HepG2 (cell line): ENCODE results near the gene DHFR2. TPM values are rescaled to one million over a fixed set of nuclear protein-coding genes. Genes with fewer than 3 reads are reported as not detected.

ENCODE experiments used
- CHD2 ChIP-seq: IDR thresholded peaks from 2 replicates; pipeline ENCODE4 v1.6.1; 2011; ENCODE audit warnings: low read depth, low read length, improper control_type of control experiment
- KAT8 ChIP-seq: IDR thresholded peaks from 2 replicates; pipeline ENCODE4 v1.6.1; 2016; ENCODE audit warnings: missing genetic modification reagents, missing compliant biosample characterization
- MAZ ChIP-seq, 2 experiments: sonication (generic) in 1 of 2; formaldehyde crosslinking in 1 of 2; IDR thresholded peaks; 2 replicates each; pipeline versions ENCODE4 v1.5.0 to v1.6.1; 2012 to 2020; ENCODE audit warnings: low read depth in 2 of 2, mild to moderate bottlenecking in 2 of 2, borderline replicate concordance in 1 of 2, improper control_type of control experiment in 1 of 2, low read length in 1 of 2, missing genetic modification reagents in 1 of 2, moderate library complexity in 1 of 2
- NCOA2 ChIP-seq: sonication (generic); formaldehyde crosslinking; IDR thresholded peaks from 2 replicates; pipeline ENCODE4 v1.8.0; 2022; ENCODE audit warnings: inconsistent platforms
- PAX8 ChIP-seq: sonication (generic); formaldehyde crosslinking; IDR thresholded peaks from 2 replicates; pipeline ENCODE4 v1.8.0; 2022; ENCODE audit warnings: mild to moderate bottlenecking, missing genetic modification reagents, borderline replicate concordance
- ZNF343 ChIP-seq: sonication (generic); formaldehyde crosslinking; IDR thresholded peaks from 2 replicates; pipeline ENCODE4 v1.4.0; 2020; ENCODE audit warnings: mild to moderate bottlenecking, missing genetic modification reagents
- polyA plus RNA-seq, 8 experiments: library from polyadenylated mRNA; depleted of rRNA in 3 of 8; stranded (reverse) in 7 of 8; unstranded in 1 of 8; fragments of >200 nt; fragmentation: Illumina TruSeq in 4 of 8; extraction: Trizol in 4 of 8; gene quantifications; 2 replicates each; pipeline versions ENCODE4 v1.2.1 to v1.2.3, GENCODE V29; 2011 to 2016; ENCODE audit warnings: low read depth in 4 of 8, missing spikeins in 1 of 8, mixed read lengths in 1 of 8; ENCODE audit not compliant: insufficient read depth in 1 of 8
- total RNA-seq, 5 experiments: library from RNA; depleted of rRNA; stranded (reverse); fragments of >200 nt; fragmentation: Illumina TruSeq; extraction: Trizol; gene quantifications; 2 replicates each; pipeline ENCODE4 v1.2.3, GENCODE V29; 2016; ENCODE audit warnings: low read depth in 1 of 5
- TF ChIP-seq, protein P1 (sequence below): sonication (generic); formaldehyde crosslinking; IDR thresholded peaks from 2 replicates; pipeline ENCODE4 v1.4.0; 2020; ENCODE audit warnings: missing genetic modification reagents
- TF ChIP-seq, protein P2 (sequence below): sonication (generic); formaldehyde crosslinking; IDR thresholded peaks from 2 replicates; pipeline ENCODE4 v1.5.1; 2020; ENCODE audit warnings: mild to moderate bottlenecking, moderate library complexity, missing genetic modification reagents
- TF ChIP-seq, protein P3 (sequence below): sonication (generic); formaldehyde crosslinking; IDR thresholded peaks from 2 replicates; pipeline ENCODE4 v1.4.0; 2020; ENCODE audit warnings: mild to moderate bottlenecking, missing genetic modification reagents

Gene DHFR2
- total and polyA plus RNA-seq, 2 of the 13 experiments (the other 11 are each of a cell fraction or from before 2014, with no cell fraction given), result 1.4 to 4.6 TPM

DNA sequence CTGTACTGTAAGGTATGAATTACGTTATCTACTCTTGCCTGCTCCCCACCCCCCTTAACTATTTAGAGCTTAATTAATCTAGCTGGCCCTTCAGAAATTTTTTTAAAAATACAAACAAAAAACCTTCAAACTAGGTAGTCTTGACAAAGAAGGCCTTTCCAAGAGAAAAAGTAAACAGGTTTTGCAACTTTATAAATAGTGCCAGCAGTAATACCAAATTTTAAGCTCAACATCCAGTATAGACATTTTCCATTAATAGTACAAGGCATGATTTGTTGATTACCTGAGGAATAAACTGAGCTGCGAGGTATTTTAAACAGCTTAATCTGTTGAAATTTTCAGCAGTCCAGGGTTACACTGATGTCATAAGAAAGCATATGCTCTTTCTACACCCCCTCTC lies 54.5 kb downstream of the DHFR2 start (continued):
- TF ChIP-seq, protein P1, sequence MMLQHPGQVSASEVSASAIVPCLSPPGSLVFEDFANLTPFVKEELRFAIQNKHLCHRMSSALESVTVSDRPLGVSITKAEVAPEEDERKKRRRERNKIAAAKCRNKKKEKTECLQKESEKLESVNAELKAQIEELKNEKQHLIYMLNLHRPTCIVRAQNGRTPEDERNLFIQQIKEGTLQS, result no peak
- TF ChIP-seq MAZ (IDR thresholded peaks at IDR 0.05; ENCODE audit: borderline replicate concordance, low read depth, low read length) (no peak), MAZ (CRISPR knock-in tag; IDR thresholded peaks at IDR 0.05; ENCODE audit: low read depth) (no peak), PAX8 (CRISPR knock-in tag) (no peak), KAT8 (CRISPR knock-in tag) (no peak), NCOA2 (no peak), ZNF343 (CRISPR knock-in tag) (no peak), CHD2 (no peak)
- TF ChIP-seq, protein P2, sequence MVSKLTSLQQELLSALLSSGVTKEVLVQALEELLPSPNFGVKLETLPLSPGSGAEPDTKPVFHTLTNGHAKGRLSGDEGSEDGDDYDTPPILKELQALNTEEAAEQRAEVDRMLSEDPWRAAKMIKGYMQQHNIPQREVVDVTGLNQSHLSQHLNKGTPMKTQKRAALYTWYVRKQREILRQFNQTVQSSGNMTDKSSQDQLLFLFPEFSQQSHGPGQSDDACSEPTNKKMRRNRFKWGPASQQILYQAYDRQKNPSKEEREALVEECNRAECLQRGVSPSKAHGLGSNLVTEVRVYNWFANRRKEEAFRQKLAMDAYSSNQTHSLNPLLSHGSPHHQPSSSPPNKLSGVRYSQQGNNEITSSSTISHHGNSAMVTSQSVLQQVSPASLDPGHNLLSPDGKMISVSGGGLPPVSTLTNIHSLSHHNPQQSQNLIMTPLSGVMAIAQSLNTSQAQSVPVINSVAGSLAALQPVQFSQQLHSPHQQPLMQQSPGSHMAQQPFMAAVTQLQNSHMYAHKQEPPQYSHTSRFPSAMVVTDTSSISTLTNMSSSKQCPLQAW, result no peak
- TF ChIP-seq, protein P3, sequence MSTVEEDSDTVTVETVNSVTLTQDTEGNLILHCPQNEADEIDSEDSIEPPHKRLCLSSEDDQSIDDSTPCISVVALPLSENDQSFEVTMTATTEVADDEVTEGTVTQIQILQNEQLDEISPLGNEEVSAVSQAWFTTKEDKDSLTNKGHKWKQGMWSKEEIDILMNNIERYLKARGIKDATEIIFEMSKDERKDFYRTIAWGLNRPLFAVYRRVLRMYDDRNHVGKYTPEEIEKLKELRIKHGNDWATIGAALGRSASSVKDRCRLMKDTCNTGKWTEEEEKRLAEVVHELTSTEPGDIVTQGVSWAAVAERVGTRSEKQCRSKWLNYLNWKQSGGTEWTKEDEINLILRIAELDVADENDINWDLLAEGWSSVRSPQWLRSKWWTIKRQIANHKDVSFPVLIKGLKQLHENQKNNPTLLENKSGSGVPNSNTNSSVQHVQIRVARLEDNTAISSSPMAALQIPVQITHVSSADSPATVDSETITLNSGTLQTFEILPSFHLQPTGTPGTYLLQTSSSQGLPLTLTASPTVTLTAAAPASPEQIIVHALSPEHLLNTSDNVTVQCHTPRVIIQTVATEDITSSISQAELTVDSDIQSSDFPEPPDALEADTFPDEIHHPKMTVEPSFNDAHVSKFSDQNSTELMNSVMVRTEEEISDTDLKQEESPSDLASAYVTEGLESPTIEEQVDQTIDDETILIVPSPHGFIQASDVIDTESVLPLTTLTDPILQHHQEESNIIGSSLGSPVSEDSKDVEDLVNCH (CRISPR knock-in tag), result no peak

Other genes with a start within 250 kb of the DHFR2 start
- gene PROS1, start 89.0 kb downstream of the DHFR2 start, total RNA-seq (2016; rRNA removed; fragmentation: Illumina TruSeq; extraction: Trizol), result 45.6 and 76.8 TPM in 2 replicates
- 57.3 and 63.8 TPM in 2 replicates for gene PROS1, start 89.0 kb downstream of the DHFR2 start, polyA plus RNA-seq (2011; rRNA removed)
- 9.6 and 12.7 TPM in 2 replicates for gene ARL13B, start 82.8 kb downstream of the DHFR2 start, total RNA-seq (2016; rRNA removed; fragmentation: Illumina TruSeq; extraction: Trizol)
- 1.6 and 2.2 TPM in 2 replicates for gene ARL13B, start 82.8 kb downstream of the DHFR2 start, polyA plus RNA-seq (2011; rRNA removed)
- not detected in 2 replicates for gene STX19, start 34.3 kb downstream of the DHFR2 start, total RNA-seq (2016; rRNA removed; fragmentation: Illumina TruSeq; extraction: Trizol)
- not detected in 2 replicates for gene STX19, start 34.3 kb downstream of the DHFR2 start, polyA plus RNA-seq (2011; rRNA removed)
- gene NSUN3, start 145 bp upstream of the DHFR2 start, total RNA-seq (2016; rRNA removed; fragmentation: Illumina TruSeq; extraction: Trizol), result 10.6 and 12.4 TPM in 2 replicates
- 3.2 and 3.6 TPM in 2 replicates for gene NSUN3, start 145 bp upstream of the DHFR2 start, polyA plus RNA-seq (2011; rRNA removed)